Smooth muscle cell (in vitro differentiated cells): Measurements from ENCODE around the gene MAP7D3. TPM values are rescaled to one million over a fixed set of nuclear protein-coding genes. Genes with fewer than 3 reads are reported as not detected.

Experiments used
- DNase-seq: peaks from one replicate; lab custom pipeline; 2025; ENCODE audit not compliant: unreplicated experiment; lab: John Stamatoyannopoulos, UW
- H2AFZ ChIP-seq: fragments of 200-600 bp; sonication (generic); 2 replicates; pipeline ENCODE4 v1.6.0; 2016; ENCODE audit warnings: antibody characterized with exemption, low read depth, mild to moderate bottlenecking
- H3F3A ChIP-seq: fragments of 200-600 bp; sonication (generic); 2 replicates; pipeline ENCODE4 v1.6.0; 2017; ENCODE audit warnings: antibody characterized with exemption, low read depth
- H3K27ac ChIP-seq: fragments of 200-600 bp; sonication (generic); 2 replicates; pipeline ENCODE4 v1.5.1; 2016; ENCODE audit warnings: low read depth, mild to moderate bottlenecking
- H3K27me3 ChIP-seq: fragments of 200-600 bp; sonication (generic); 2 replicates; pipeline ENCODE4 v1.6.1; 2016; ENCODE audit warnings: low read depth, mild to moderate bottlenecking
- H3K36me3 ChIP-seq: fragments of 200-600 bp; sonication (generic); 2 replicates; pipeline ENCODE4 v1.5.1; 2016; ENCODE audit warnings: low read depth
- H3K4me1 ChIP-seq: fragments of 200-600 bp; sonication (generic); 2 replicates; pipeline ENCODE4 v1.5.1; 2016; ENCODE audit warnings: low read depth
- H3K4me2 ChIP-seq: fragments of 200-600 bp; sonication (generic); 2 replicates; pipeline ENCODE4 v1.6.0; 2016; ENCODE audit warnings: mild to moderate bottlenecking
- H3K4me3 ChIP-seq: fragments of 200-600 bp; sonication (generic); 2 replicates; pipeline ENCODE4 v1.5.1; 2016; ENCODE audit warnings: mild to moderate bottlenecking
- H3K79me2 ChIP-seq: fragments of 200-600 bp; sonication (generic); 2 replicates; pipeline ENCODE4 v1.6.0; 2016; ENCODE audit warnings: low read depth, mild to moderate bottlenecking
- H3K9ac ChIP-seq: fragments of 200-600 bp; sonication (generic); 2 replicates; pipeline ENCODE4 v1.6.0; 2016; ENCODE audit warnings: low read depth
- H3K9me3 ChIP-seq: fragments of 200-600 bp; sonication (generic); replicated peaks from 2 replicates; pipeline ENCODE4 v1.5.1; 2016; ENCODE audit warnings: low read depth
- H4K20me1 ChIP-seq: fragments of 200-600 bp; sonication (generic); 2 replicates; pipeline ENCODE4 v1.6.0; 2016; ENCODE audit warnings: low read depth
- CTCF ChIP-seq: fragments of 200-600 bp; sonication (generic); IDR thresholded peaks from 2 replicates; pipeline ENCODE4 v1.5.1; 2017; ENCODE audit warnings: borderline replicate concordance, mild to moderate bottlenecking, antibody characterized with exemption; ENCODE audit not compliant: insufficient read depth, poor library complexity, severe bottlenecking
- WGBS: methylation state at CpG from one replicate; pipeline ENCODE4 v1.1.7; 2016; ENCODE audit warnings: low lambda C conversion rate; 5-methylcytosine and 5-hydroxymethylcytosine counted together
- polyA plus RNA-seq: library from polyadenylated mRNA; unstranded; fragments of >200 nt; fragmentation: Nextera tagmentation; extraction: Ambion mirVana; gene quantifications from 2 replicates; pipeline ENCODE4 v1.2.1, GENCODE V29; 2016
- total RNA-seq: library from RNA; depleted of rRNA; stranded (reverse); fragments of >200 nt; gene quantifications from 2 replicates; pipeline ENCODE4 v1.2.3, GENCODE V29; 2014

The MAP7D3 gene
- total and polyA plus RNA-seq, 2 experiments from 2014 or later, result 8.1 to 9.3 TPM

GRCh38 chrX:136220951-136221350, 30.2 kb downstream of the MAP7D3 start:
- Histone ChIP-seq H3F3A (no peaks in the 10 kb centered on the region), H3K27me3 (no peaks in the 10 kb centered on the region), H3K36me3 (no peaks in the 10 kb centered on the region), H2AFZ (no peak overlapping the region), H3K4me2 (no peak overlapping the region), H3K9ac (no peak overlapping the region), H3K4me1 (no peaks in the 10 kb centered on the region), H3K27ac (no peak overlapping the region), H3K9me3 (no peaks in the 10 kb centered on the region), H3K79me2 (no peaks in the 10 kb centered on the region), H3K4me3 (no peak overlapping the region), H4K20me1 (no peaks in the 10 kb centered on the region)
- no peak for TF ChIP-seq CTCF
- WGBS, result 77% methylated on average over 3 of the region's 3 CpGs
- no peak for DNase-seq

- no peak for DNase-seq
- Histone ChIP-seq H3K27ac (no peak overlapping the region), H3K4me2 (no peak overlapping the region), H4K20me1 (no peaks in the 10 kb centered on the region), H3K9me3 (no peaks in the 10 kb centered on the region), H3F3A (no peaks in the 10 kb centered on the region), H3K4me1 (no peaks in the 10 kb centered on the region), H3K36me3 (no peaks in the 10 kb centered on the region), H3K79me2 (no peaks in the 10 kb centered on the region), H2AFZ (no peak overlapping the region), H3K9ac (no peak overlapping the region), H3K4me3 (no peak overlapping the region), H3K27me3 (no peaks in the 10 kb centered on the region)
- WGBS, result 75% methylated on average over 4 of the region's 4 CpGs
- TF ChIP-seq CTCF, result no peak
Measured at GRCh38 chrX:136220540-136220939, 30.7 kb downstream of the MAP7D3 start.

GRCh38 chrX:136219893-136220292, 31.3 kb downstream of the MAP7D3 start:
- Histone ChIP-seq H3F3A (no peaks in the 10 kb centered on the region), H3K9ac (no peak overlapping the region), H4K20me1 (no peaks in the 10 kb centered on the region), H3K27me3 (no peaks in the 10 kb centered on the region), H3K4me2 (no peak overlapping the region), H3K36me3 (no peaks in the 10 kb centered on the region), H3K9me3 (no peaks in the 10 kb centered on the region), H3K4me3 (no peak overlapping the region), H3K27ac (no peak overlapping the region), H3K4me1 (no peaks in the 10 kb centered on the region), H2AFZ (no peak overlapping the region), H3K79me2 (no peaks in the 10 kb centered on the region)
- DNase-seq, result no peak
- 78% methylated on average over 5 of the region's 5 CpGs for WGBS
- TF ChIP-seq CTCF, result no peak

- H3K9ac ChIP-seq, result no peak overlapping the region
- H3K27ac ChIP-seq, result no peak overlapping the region
- H3K4me1 ChIP-seq, result no peaks in the 10 kb centered on the region
- no peaks in the 10 kb centered on the region for H4K20me1 ChIP-seq
- no peaks in the 10 kb centered on the region for H3K36me3 ChIP-seq
- no peak for TF ChIP-seq CTCF
- H3K27me3 ChIP-seq, result no peaks in the 10 kb centered on the region
- H3K4me2 ChIP-seq, result no peak overlapping the region
- H2AFZ ChIP-seq, result no peak overlapping the region
- H3K79me2 ChIP-seq, result no peaks in the 10 kb centered on the region
- DNase-seq, result no peak
- no peaks in the 10 kb centered on the region for H3K9me3 ChIP-seq
- H3F3A ChIP-seq, result no peaks in the 10 kb centered on the region
- H3K4me3 ChIP-seq, result no peak overlapping the region
Measured at GRCh38 chrX:136215559-136215958, 35.6 kb downstream of the MAP7D3 start.
